Lung (tissue), 12 donors: Measurements from ENCODE around the gene ARHGEF28. TPM values are rescaled to one million over a fixed set of nuclear protein-coding genes. Genes with fewer than 3 reads are reported as not detected.

Experiments used
- ATAC-seq: fragments of 200-7000 bp; cut with Tn5 transposase; one replicate; pipeline ENCODE4 v1.9.1; 2020; ENCODE audit warnings: moderate number of reproducible peaks; ENCODE audit not compliant: insufficient read depth, low FRiP score
- DNase-seq, 3 donors: peaks; one replicate each; pipeline ENCODE4 v3.0.0-alpha.2; 2013 to 2017
- H3K27ac ChIP-seq, 2 donors: one replicate each; pipeline ENCODE4 v1.5.1; 2013; ENCODE audit warnings: mild to moderate bottlenecking in 2 of 2, moderate library complexity in 2 of 2, control low read depth in 1 of 2, inconsistent platforms in 1 of 2, low read depth in 1 of 2, low read length in 1 of 2
- H3K27me3 ChIP-seq, 3 donors: one replicate each; pipeline ENCODE4 v1.5.1; 2013; ENCODE audit warnings: low read length in 2 of 3; ENCODE audit not compliant: control insufficient read depth in 3 of 3, insufficient read depth in 3 of 3
- H3K36me3 ChIP-seq, 4 donors: one replicate each; pipeline ENCODE4 v1.5.1; 2013; ENCODE audit warnings: low read length in 4 of 4, mild to moderate bottlenecking in 1 of 4, moderate library complexity in 1 of 4; ENCODE audit not compliant: control insufficient read depth in 4 of 4, insufficient read depth in 4 of 4
- H3K4me1 ChIP-seq, 5 donors: one replicate each; pipeline ENCODE4 v1.5.1; 2013; ENCODE audit warnings: low read length in 5 of 5, mild to moderate bottlenecking in 2 of 5, moderate library complexity in 1 of 5; ENCODE audit not compliant: control insufficient read depth in 5 of 5, insufficient read depth in 5 of 5
- H3K4me3 ChIP-seq: one replicate; pipeline ENCODE4 v1.5.1; 2013; ENCODE audit warnings: mild to moderate bottlenecking, control low read depth, moderate library complexity
- H3K9ac ChIP-seq, 2 donors: one replicate each; pipeline ENCODE4 v1.5.1; 2013; ENCODE audit warnings: low read length in 2 of 2, control low read depth in 1 of 2; ENCODE audit not compliant: insufficient read depth in 1 of 2
- H3K9me3 ChIP-seq, 4 donors: one replicate each; pipeline ENCODE4 v1.5.1; 2013; ENCODE audit warnings: low read length in 3 of 4, mild to moderate bottlenecking in 1 of 4, moderate library complexity in 1 of 4; ENCODE audit not compliant: control insufficient read depth in 4 of 4, insufficient read depth in 3 of 4
- WGBS, 2 donors: extraction: QIAGEN DNeasy Blood & Tissue Kit; methylation state at CpG; one replicate each; pipeline ENCODE4 v1.1.7; 2013; 5-methylcytosine and 5-hydroxymethylcytosine counted together
- polyA plus RNA-seq, 2 donors: library from polyadenylated mRNA; stranded (reverse); fragments of 200-250 nt; gene quantifications; one replicate each; pipeline ENCODE4 v1.2.1, GENCODE V29; 2013
- total RNA-seq, 2 donors: library from RNA; depleted of rRNA in 1 of 2; stranded (reverse); fragments of >200 nt in 1 of 2; gene quantifications; one replicate each; pipeline ENCODE4 v1.2.1, GENCODE V29; 2014 to 2021
- TF ChIP-seq, protein P1 (sequence below): IDR thresholded peaks from 2 replicates; pipeline ENCODE4 v1.5.1; 2012; ENCODE audit warnings: mild to moderate bottlenecking; ENCODE audit errors: control extremely low read depth, extremely low read depth
- donor health status: control.
- donor health status: control.
- donor health status: Bipolar disorder and iron deficiency.
- donor health status: healthy.
- donor health status: DM: yes; HTN: yes; CAD: no.

The ARHGEF28 gene
- total and polyA plus RNA-seq, 4 donors: 3.0 to 13.0 (median 10.0) TPM

DNA sequence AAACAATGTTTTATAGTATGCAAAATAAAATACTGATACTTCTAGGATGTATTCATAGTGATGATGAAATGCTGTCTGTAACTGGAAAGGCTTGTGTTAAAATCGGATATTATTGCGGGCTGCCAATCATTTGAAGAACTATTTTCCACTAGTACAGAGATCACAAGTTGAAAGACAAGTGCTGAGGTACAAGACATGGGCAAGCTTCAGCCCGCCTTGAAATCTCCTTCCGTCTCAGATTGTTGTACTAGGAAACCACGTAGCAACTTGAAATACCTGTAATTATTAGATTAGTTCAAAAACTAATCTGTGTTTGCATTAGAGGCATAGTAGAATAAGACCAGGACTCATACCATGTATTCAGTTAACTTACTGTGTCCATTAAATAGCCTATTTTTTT lies 218.2 kb downstream of the ARHGEF28 start:
- Histone ChIP-seq H3K27me3 (no peaks in the 10 kb centered on the region), H3K9ac (no peak overlapping the region), H3K4me1 (no peaks in the 10 kb centered on the region), H3K9me3 (no peaks in the 10 kb centered on the region), H3K27ac (no peak overlapping the region), H3K36me3 (no peaks in the 10 kb centered on the region), H3K4me3 (no peak overlapping the region)
- ATAC-seq (no peak), DNase-seq (peak in 1 of 3 donors; percentile 20)
- TF ChIP-seq, protein P1, sequence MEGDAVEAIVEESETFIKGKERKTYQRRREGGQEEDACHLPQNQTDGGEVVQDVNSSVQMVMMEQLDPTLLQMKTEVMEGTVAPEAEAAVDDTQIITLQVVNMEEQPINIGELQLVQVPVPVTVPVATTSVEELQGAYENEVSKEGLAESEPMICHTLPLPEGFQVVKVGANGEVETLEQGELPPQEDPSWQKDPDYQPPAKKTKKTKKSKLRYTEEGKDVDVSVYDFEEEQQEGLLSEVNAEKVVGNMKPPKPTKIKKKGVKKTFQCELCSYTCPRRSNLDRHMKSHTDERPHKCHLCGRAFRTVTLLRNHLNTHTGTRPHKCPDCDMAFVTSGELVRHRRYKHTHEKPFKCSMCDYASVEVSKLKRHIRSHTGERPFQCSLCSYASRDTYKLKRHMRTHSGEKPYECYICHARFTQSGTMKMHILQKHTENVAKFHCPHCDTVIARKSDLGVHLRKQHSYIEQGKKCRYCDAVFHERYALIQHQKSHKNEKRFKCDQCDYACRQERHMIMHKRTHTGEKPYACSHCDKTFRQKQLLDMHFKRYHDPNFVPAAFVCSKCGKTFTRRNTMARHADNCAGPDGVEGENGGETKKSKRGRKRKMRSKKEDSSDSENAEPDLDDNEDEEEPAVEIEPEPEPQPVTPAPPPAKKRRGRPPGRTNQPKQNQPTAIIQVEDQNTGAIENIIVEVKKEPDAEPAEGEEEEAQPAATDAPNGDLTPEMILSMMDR: no peak
- WGBS, 2 donors: 74 to 84% methylated on average over 5 of the region's 5 CpGs

DNA sequence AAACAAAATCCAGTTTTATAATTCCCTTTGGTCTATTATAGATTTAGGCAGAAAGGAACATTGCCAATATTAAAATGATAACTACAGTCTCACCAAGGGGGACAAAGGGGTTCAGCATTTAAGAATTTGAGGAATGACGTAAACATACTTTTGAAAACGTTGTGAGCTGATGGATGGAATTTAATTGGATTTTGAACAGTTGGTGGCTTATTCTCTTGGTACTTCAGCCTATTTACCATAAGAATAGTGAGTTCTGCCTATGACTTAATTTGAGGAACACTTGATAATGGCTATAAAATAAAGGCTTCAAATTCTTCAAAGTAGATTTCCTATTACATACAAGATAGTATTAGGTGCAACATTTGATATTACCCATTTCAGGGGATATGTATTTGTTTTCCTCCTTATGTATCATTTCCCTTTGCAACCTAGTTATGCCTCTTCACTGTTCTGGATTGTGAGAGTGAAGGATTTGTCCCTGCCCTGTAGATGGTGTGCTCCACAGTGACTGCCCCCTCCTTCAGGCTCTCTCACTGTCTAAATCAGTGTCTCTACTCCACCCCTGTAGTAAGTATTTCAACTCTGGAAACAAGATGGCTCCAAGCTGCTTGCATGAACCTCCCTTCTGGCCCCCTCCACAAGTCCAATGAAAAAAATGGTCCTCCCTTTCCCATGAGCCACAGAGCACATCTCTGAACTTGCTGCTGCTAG lies 225.6 kb downstream of the ARHGEF28 start:
- WGBS, 2 donors: 63 to 68% methylated on average over 2 of the region's 2 CpGs
- no peak for ATAC-seq
- Histone ChIP-seq H3K27me3 (no peaks in the 10 kb centered on the region), H3K36me3 (no peaks in the 10 kb centered on the region), H3K9ac (no peak overlapping the region), H3K9me3 (no peaks in the 10 kb centered on the region), H3K4me1 (no peaks in the 10 kb centered on the region), H3K27ac (no peak overlapping the region), H3K4me3 (no peak overlapping the region)
- TF ChIP-seq, protein P1: no peak
- no peak for DNase-seq

DNA sequence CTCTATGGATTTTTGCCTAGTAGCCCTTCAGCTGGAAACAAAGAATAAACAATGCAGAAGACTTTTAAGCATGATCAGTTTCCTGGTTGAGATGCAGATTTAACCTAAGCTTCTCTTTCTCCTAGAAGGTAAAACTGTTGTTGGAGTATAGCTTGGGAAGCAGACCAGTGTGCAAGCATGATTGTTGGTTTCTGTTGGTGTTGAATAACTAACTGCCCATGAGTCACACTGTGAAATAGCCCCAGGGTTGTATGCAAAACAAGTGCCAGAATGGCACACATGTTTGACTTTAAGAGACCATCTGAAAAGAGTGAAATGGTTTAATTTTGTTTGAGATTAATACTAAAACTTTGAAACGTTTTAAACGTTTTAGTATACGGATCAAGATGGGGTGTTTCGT lies 227.1 kb downstream of the ARHGEF28 start:
- TF ChIP-seq, protein P1: no peak
- no peaks in the 10 kb centered on the region for H3K27me3 ChIP-seq
- no peaks in the 10 kb centered on the region for H3K9me3 ChIP-seq
- H3K27ac ChIP-seq: no peak overlapping the region
- no peaks in the 10 kb centered on the region for H3K36me3 ChIP-seq
- no peak overlapping the region for H3K9ac ChIP-seq
- DNase-seq: no peak
- ATAC-seq: no peak
- H3K4me1 ChIP-seq: peaks cover 0 to 6% (median 0%) of the 10 kb centered on the region in 5 donors
- H3K4me3 ChIP-seq: no peak overlapping the region
- 80 to 91% methylated on average over 4 of the region's 4 CpGs for WGBS, 2 donors

DNA sequence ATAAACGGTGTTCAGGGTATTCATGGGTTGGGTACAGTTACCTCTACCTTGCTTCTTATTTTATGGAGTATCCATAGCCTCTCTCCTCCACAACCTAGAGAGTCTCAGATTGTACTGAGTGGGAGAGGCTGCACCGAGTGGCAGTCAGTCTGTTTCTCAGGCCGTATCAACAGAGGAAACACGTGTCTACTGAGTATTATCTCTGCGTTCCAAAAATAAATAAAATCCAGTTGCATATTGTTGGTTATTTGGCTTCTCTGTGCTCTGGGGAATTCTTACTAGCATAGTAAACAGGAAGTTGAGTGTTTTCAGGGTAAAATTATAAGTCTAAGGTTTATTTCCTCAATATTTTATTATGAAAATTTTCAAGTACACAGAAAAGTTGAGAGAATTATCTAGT lies 231.0 kb downstream of the ARHGEF28 start:
- Histone ChIP-seq H3K4me3 (no peak overlapping the region), H3K4me1 (peaks cover 0 to 6% (median 0%) of the 10 kb centered on the region in 5 donors), H3K36me3 (no peaks in the 10 kb centered on the region), H3K9me3 (no peaks in the 10 kb centered on the region), H3K27ac (no peak overlapping the region), H3K27me3 (no peaks in the 10 kb centered on the region), H3K9ac (no peak overlapping the region)
- WGBS, 2 donors: 53 to 60% methylated on average over 5 of the region's 5 CpGs
- peak in 2 of 3 donors; percentile 9 to 21 for DNase-seq
- no peak for ATAC-seq
- TF ChIP-seq, protein P1: no peak
